ENCODE data around the gene INSC.

- TF ChIP-seq CTCF (IDR thresholded peaks at IDR 0.05) (no peak), POLR2A (IDR thresholded peaks at IDR 0.05) (no peak)
Observed at GRCh38 chr11:15288863-15289262, 174.1 kb downstream of the INSC start.
